HFFc6 (cell line): ENCODE results near the gene IL1RAPL1. TPM values are rescaled to one million over a fixed set of nuclear protein-coding genes. Genes with fewer than 3 reads are reported as not detected.

Experiments used
- DNase-seq: peaks from one replicate; pipeline ENCODE4 v3.0.0-alpha.2; 2018
- H3K27ac Mint-ChIP-seq: 2 replicates; pipeline ENCODE4 v1.8.0; 2020; ENCODE audit warnings: mild to moderate bottlenecking, mixed read lengths
- H3K27me3 Mint-ChIP-seq: 2 replicates; pipeline ENCODE4 v1.8.0; 2021; ENCODE audit warnings: mild to moderate bottlenecking, moderate library complexity, mixed read lengths; ENCODE audit not compliant: insufficient read depth
- H3K36me3 Mint-ChIP-seq: 2 replicates; pipeline ENCODE4 v1.8.0; 2021; ENCODE audit warnings: low read depth, mixed read lengths
- H3K4me1 Mint-ChIP-seq: 2 replicates; pipeline ENCODE4 v1.8.0; 2020; ENCODE audit warnings: low read depth, mixed read lengths
- H3K4me3 Mint-ChIP-seq: 2 replicates; pipeline ENCODE4 v1.8.0; 2020; ENCODE audit warnings: mild to moderate bottlenecking, moderate library complexity, mixed read lengths
- H3K9me3 Mint-ChIP-seq: 2 replicates; pipeline ENCODE4 v1.8.0; 2020; ENCODE audit warnings: mild to moderate bottlenecking, mixed read lengths
- microRNA-seq: library from miRNA; unstranded; fragments of <30 nt; microRNA quantifications from one replicate; pipeline ENCODE4, GENCODE V29; 2019
- total RNA-seq, 6 experiments: library from RNA; stranded (reverse); fragmentation: NEBNext Ultra II Directional; extraction: Animal tissue kit (Norgen Biotek cat#: 25700); gene quantifications; 2 replicates in 1 of 6; 3 replicates in 5 of 6; pipeline ENCODE4 v1.2.3, GENCODE V29; 2021
- TF ChIP-seq, protein P1 (sequence below): fragments of 200-600 bp; sonication (generic); IDR thresholded peaks from 2 replicates; pipeline ENCODE4 v1.5.0; 2021; ENCODE audit warnings: antibody characterized with exemption, mild to moderate bottlenecking

IL1RAPL1 gene
- total RNA-seq, 6 experiments from 2014 or later: not detected

DNA sequence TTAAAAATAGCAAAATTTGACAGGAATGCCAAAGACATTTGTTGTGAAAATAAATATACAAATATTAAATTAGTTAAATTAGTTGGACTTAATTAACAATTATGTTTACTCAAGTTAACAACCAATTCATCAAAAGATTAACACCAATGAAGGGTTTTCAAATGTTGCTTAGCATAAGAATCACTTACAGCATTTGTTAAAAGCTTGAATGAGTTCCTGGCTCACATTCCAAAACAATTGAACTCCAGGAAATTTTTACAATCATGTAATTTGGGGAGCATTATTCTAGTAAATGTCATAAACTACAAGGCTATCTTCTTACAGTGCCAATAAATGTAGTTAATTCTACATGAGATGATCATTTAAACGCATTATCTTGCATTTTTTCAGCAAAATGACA is 1378.4 kb downstream of the IL1RAPL1 start:
- peaks cover 5% of the 10 kb centered on the region; the same call in 1 of the 2 replicates for H3K4me1 Mint-ChIP-seq
- no peaks in the 10 kb centered on the region for H3K36me3 Mint-ChIP-seq
- H3K9me3 Mint-ChIP-seq: no peaks in the 10 kb centered on the region
- no peaks in the 10 kb centered on the region for H3K27me3 Mint-ChIP-seq
- no peak overlapping the region for H3K4me3 Mint-ChIP-seq
- DNase-seq: no peak
- H3K27ac Mint-ChIP-seq: no peak overlapping the region
- TF ChIP-seq, protein P1, sequence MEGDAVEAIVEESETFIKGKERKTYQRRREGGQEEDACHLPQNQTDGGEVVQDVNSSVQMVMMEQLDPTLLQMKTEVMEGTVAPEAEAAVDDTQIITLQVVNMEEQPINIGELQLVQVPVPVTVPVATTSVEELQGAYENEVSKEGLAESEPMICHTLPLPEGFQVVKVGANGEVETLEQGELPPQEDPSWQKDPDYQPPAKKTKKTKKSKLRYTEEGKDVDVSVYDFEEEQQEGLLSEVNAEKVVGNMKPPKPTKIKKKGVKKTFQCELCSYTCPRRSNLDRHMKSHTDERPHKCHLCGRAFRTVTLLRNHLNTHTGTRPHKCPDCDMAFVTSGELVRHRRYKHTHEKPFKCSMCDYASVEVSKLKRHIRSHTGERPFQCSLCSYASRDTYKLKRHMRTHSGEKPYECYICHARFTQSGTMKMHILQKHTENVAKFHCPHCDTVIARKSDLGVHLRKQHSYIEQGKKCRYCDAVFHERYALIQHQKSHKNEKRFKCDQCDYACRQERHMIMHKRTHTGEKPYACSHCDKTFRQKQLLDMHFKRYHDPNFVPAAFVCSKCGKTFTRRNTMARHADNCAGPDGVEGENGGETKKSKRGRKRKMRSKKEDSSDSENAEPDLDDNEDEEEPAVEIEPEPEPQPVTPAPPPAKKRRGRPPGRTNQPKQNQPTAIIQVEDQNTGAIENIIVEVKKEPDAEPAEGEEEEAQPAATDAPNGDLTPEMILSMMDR: no peak

GRCh38 chrX:29992083-29992482 is 1404.8 kb downstream of the IL1RAPL1 start:
- H3K27me3 Mint-ChIP-seq: no peaks in the 10 kb centered on the region; the same call in 1 of the 2 replicates
- peaks cover 4% of the 10 kb centered on the region; the same call in 1 of the 2 replicates for H3K9me3 Mint-ChIP-seq
- H3K36me3 Mint-ChIP-seq: no peaks in the 10 kb centered on the region
- TF ChIP-seq, protein P1: no peak
- H3K27ac Mint-ChIP-seq: no peak overlapping the region
- no peak overlapping the region for H3K4me3 Mint-ChIP-seq
- DNase-seq: no peak
- H3K4me1 Mint-ChIP-seq: peaks cover 7% of the 10 kb centered on the region; the same call in 1 of the 2 replicates

GRCh38 chrX:30005813-30006212 is 1418.6 kb downstream of the IL1RAPL1 start:
- no peak for DNase-seq
- Mint-ChIP-seq H3K4me3 (no peak overlapping the region), H3K4me1 (peaks cover 5% of the 10 kb centered on the region; the same call in 1 of the 2 replicates), H3K36me3 (no peaks in the 10 kb centered on the region), H3K27ac (no peak overlapping the region), H3K9me3 (no peaks in the 10 kb centered on the region), H3K27me3 (peaks cover 2% of the 10 kb centered on the region; the same call in 1 of the 2 replicates)
- TF ChIP-seq, protein P1: no peak

Small RNAs within 50 kb of the gene (microRNA-seq; reads per million reads assigned to microRNA genes)
- gene MIR4666B: not detected
